GM11168 (cell line): ENCODE results near the gene RIIAD1.

Source experiments
- in situ Hi-C: fragments of 300-500 bp; cut with MboI; formaldehyde crosslinking; loops from one replicate; pipeline ENCODE4 v1.12.0; 2022; ENCODE audit warnings: low sequenced_read_pairs; ENCODE audit not compliant: unreplicated experiment

RIIAD1 gene

GRCh38 chr1:151775894-151776664 is 54.8 kb downstream of the RIIAD1 start:
- in situ Hi-C loops, result no loop called here

GRCh38 chr1:151776665-151777062 is 55.3 kb downstream of the RIIAD1 start:
- in situ Hi-C loops, result no loop called here

GRCh38 chr1:151777317-151777716 is 56.0 kb downstream of the RIIAD1 start:
- in situ Hi-C loops, result no loop called here
